GM12874 (cell line): ENCODE measurements around the gene PTPRD.

Experiments
- CTCF ChIP-seq: IDR thresholded peaks from 2 replicates; pipeline ENCODE4 v1.5.1; 2011; ENCODE audit warnings: low read depth, mild to moderate bottlenecking, control low read depth, low read length, moderate library complexity; ENCODE audit not compliant: insufficient read depth

Gene PTPRD

DNA sequence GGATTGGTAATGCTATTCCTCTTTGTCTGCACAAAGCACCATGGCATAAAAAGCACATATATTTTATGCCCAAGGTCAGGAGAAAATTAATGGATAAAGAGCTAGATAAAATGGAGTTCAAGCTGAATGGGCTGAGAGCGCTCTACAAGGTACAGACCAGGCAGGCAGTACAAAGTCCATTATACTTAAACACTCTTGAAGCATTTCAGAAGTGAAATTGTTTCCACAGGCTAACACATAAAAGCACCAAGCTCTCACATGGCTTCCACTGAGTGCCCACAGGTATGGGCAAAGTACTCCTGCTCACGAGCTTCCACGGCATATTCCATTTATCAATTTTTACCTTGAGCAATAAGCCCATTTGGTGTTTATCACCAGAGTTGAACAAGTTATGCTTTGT is 2042.0 kb downstream of the PTPRD start:
- no peak for TF ChIP-seq CTCF

DNA sequence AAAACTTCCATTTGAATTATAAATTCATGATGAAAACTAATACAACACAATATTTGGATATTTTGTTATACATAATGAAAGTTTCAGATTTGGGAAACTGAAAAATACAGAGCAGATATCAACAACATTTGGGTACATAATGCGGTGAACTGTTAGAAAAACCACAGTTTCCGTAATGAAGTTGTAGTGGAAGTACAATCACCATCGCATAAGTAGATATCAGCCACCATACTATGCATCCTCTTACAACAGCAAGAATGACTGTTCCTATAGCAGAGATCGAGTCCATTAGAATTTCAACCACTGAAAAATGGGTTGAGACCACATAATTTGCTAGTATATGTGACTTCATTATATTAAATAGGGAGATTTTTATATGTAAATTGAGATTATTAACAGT is 2043.0 kb downstream of the PTPRD start:
- no peak for TF ChIP-seq CTCF

DNA sequence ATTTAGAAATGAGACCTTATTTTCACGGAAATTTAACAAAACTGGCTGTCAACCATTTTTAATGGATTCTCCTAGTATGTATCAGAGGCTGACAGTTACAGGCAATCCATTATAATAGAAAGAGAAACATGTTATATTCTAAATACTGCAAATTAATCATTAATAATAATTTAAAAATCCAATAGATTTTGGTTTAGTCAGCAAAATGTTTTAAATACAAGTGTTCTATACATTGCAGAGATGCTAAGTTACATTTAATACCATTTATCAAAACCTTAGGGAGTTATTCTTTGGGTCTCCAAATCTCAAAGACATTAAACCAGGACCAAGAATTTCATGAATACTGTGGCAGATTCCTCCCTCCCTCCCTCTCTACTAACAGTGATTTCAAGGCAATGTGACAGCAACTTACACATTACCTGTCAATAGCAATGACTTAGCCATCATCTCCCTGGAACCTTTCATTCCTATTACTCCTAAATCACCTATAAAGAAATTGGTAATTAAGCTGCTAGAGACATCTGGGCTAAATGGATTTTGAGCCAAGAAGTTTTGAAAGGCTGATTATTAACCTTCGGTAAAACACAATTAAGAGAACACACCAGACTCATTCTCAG is 2044.7 kb downstream of the PTPRD start:
- no peak for TF ChIP-seq CTCF

- TF ChIP-seq CTCF = no peak
Observed at GRCh38 chr9:8564960-8565359, 2047.8 kb downstream of the PTPRD start.

- no peak for TF ChIP-seq CTCF
Observed at GRCh38 chr9:8560560-8561525, 2052.0 kb downstream of the PTPRD start.

DNA sequence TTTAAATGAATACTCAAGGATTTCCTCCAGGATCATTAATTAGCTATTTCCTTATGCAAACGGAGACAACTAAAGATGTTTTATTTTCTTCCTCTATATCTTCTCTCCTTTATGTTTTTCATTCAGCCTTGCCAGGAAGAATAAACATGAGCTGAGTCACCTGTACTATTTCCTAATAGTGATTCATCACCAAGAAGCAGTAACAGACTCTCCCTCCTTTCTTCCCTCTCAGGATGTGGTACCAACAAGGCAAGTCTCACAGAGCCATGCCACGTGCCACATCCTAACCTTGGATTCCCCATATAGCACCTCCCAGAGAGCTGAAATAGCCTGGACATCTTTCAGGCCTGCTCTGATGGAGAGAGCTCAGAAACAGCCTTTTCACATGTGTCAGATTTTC is 2054.6 kb downstream of the PTPRD start:
- no peak for TF ChIP-seq CTCF

GRCh38 chr9:8555762-8556500 is 2056.9 kb downstream of the PTPRD start:
- no peak for TF ChIP-seq CTCF
